ENCODE measurements around the gene TIAM2. TPM values are rescaled to one million over a fixed set of nuclear protein-coding genes. Genes with fewer than 3 reads are reported as not detected.
A peak's percentile ranks its signal among the peaks of the same experiment; 100 is the strongest.
"Not testable (repeated sequence)": the region's sequence is repeated elsewhere in the genome, so short reads cannot be mapped to it uniquely, and the experiment has no call there.

TIAM2 gene
- total RNA-seq, 1 donor from 2014 or later: 11.9 TPM

- no peak for ATAC-seq
- intact Hi-C loops (cut with micrococcal nuclease): no loop called here
These were observed 206.5 kb downstream of the TIAM2 start for GRCh38 chr6:155201461-155202226.

DNA sequence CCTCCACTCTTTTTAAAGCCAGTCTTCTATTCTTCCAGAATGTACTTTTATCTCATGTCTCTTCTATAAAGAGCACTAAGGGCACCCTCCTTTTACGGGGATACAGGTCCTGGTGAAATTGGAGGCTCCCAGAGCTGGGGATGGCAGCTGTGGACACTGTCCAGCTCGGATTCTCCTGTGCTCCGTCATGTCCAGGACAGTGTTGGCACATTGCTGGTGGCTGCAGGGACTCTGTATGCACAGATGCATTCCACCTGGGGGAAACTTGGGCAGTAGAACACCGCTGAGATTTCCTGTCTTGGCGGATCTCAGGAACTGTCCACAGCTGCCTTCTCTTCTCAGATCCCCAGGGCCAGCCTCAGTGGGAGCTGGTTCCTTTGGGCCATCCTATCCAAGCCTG lies 212.1 kb downstream of the TIAM2 start:
- ATAC-seq (no peak), DNase-seq (no peak)
- intact Hi-C loops (cut with micrococcal nuclease): no loop called here

More at GRCh38 chr6:155201461-155202226, 206.5 kb downstream of the TIAM2 start:
- no peak for DNase-seq

GRCh38 chr6:155212106-155212505 lies 217.0 kb downstream of the TIAM2 start:
- DNase-seq (no peak), ATAC-seq (no peak)
- intact Hi-C loops (cut with micrococcal nuclease): no loop called here

- ATAC-seq: no peak
- intact Hi-C loops (cut with micrococcal nuclease): no loop called here
- no peak for DNase-seq
These were observed 217.7 kb downstream of the TIAM2 start for GRCh38 chr6:155212616-155213380.

GRCh38 chr6:155213611-155214372 lies 218.7 kb downstream of the TIAM2 start:
- no peak for DNase-seq
- intact Hi-C loops (cut with micrococcal nuclease): no loop called here
- ATAC-seq: no peak

- intact Hi-C loops (cut with micrococcal nuclease): no loop called here
- no peak for ATAC-seq
- no peak for DNase-seq
These were observed 220.8 kb downstream of the TIAM2 start for GRCh38 chr6:155215906-155216305.

- no peak for ATAC-seq
- DNase-seq: no peak
- intact Hi-C loops (cut with micrococcal nuclease): no loop called here
These were observed 221.4 kb downstream of the TIAM2 start for GRCh38 chr6:155216312-155217046.

- ATAC-seq; intact Hi-C loops (cut with micrococcal nuclease); DNase-seq: not testable (repeated sequence)
These were observed 223.6 kb downstream of the TIAM2 start for GRCh38 chr6:155218711-155219110.

DNA sequence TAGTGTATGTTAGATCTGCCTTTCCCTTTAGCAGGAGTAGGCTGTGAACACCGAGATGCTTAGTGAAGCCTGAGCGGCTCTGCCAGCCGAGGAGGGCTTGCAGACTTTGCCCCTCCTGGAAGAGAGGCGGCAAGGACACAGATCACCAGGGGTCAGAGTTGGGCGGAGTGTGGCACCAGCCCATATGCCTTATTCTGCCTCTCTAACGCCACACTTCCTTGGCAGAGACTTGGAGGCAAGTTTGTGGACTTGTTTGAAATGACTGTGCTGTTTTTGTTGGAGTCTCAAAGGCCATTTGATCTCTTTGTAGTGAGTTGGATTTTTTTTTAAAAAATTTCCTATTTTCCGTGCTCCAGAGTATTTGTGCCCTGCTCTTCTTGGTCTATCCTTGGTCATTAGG lies 224.2 kb downstream of the TIAM2 start:
- DNase-seq (no peak), ATAC-seq (no peak)
- intact Hi-C loops (cut with micrococcal nuclease): no loop called here

DNA sequence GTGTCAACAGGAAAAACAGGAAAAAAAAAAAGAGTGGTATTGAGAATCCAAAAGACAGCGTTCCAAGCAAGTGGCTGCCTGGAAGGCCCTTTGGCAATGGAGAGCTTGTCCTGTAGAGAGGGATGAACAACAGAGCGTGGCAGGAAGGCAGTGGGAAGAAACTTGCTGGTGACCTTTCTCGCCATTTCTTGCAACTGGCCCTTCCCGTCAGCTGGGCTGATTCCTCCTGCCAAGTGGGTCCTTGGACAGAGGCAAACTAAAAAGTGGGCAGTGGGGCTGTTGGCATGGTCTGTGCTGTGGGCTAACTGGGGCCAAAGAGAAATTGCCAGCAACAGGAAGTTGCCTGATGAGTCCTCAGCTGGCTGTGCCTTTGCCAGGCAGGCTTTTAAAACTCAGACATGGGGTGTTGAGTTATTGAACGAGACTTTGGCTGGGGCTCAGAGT lies 224.8 kb downstream of the TIAM2 start:
- DNase-seq (no peak), ATAC-seq (peak; percentile 37)
- intact Hi-C loops (cut with micrococcal nuclease): no loop called here

DNA sequence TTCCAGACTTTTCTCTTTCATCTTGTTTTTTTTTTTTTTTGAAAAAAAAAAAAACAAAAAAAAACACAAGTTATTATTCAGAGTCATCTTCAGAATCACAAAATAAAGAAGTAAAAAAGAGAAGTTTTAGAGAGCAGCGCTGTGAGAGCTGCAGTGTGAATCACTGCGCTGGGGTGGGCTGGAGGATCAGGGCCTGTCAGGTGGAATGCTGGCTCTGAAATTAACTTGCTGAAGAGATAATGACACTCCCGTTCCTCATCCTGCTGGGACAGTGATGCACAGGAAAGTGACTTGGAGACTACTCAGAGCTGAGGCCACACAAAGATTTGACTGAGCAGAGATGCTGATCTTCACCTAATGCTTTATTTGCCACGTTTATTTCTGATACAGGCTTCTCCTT lies 226.0 kb downstream of the TIAM2 start:
- DNase-seq (no peak), ATAC-seq (no peak)
- intact Hi-C loops (cut with micrococcal nuclease): no loop called here

GRCh38 chr6:155222506-155222905 lies 227.4 kb downstream of the TIAM2 start:
- ATAC-seq (no peak), DNase-seq (no peak)
- intact Hi-C loops (cut with micrococcal nuclease): no loop called here

- DNase-seq (no peak), ATAC-seq (no peak)
- intact Hi-C loops (cut with micrococcal nuclease): no loop called here
These were observed 228.7 kb downstream of the TIAM2 start for GRCh38 chr6:155223646-155224451.

DNA sequence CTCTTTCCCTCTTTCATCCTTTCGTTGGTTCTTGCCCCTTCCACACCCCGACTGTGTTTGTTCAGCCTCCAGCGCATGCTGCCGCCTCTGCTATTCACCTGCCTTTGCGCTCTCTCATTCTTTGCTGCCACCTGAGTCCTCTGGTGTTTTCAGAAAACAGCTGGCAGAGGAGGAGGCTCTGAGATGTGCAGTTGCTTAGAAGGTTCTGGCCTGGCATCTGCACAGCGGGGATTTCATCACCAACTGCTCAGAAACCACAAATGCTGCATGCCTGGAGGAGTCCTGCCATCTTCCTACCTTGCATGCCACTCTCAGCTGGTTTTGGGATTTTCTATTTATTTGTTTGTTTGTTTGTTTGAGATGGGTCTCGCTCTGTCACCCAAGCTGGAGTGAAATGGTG lies 229.5 kb downstream of the TIAM2 start:
- no peak for ATAC-seq
- intact Hi-C loops (cut with micrococcal nuclease): no loop called here
- DNase-seq: no peak

- DNase-seq (no peak), ATAC-seq (no peak)
- intact Hi-C loops (cut with micrococcal nuclease): no loop called here
These were observed 231.9 kb downstream of the TIAM2 start for GRCh38 chr6:155227046-155227445.

DNA sequence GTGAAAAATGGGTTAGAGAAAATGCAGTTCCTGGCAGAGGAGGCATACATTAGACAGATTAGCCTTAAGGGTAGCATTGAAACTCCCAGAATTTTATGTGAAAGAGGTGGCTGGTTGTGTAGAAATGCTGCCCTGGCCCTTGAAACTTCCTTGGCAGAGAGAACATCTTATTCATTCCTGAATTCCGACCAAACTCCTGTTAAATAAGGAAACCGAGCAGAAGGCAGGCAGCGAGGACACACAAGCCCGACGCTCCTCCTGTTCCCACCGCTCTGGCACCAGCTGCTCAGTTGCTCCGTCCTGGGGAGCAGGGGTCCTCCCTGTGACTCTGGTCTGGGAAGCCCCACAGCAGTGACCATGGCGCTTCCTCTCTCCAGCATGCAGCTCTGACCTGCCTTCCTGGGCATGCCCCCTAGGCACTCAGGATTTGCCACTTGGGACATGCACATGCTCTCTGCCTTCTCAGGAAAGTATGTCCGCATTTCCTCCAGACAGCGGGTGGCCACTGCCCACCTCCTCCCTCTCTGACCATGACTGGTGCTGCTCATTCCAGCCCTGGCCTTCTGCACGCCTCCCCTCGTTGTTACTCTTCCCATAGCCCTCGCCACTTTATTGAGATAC lies 233.5 kb downstream of the TIAM2 start:
- intact Hi-C loops (cut with micrococcal nuclease): no loop called here
- DNase-seq (no peak), ATAC-seq (no peak)

DNA sequence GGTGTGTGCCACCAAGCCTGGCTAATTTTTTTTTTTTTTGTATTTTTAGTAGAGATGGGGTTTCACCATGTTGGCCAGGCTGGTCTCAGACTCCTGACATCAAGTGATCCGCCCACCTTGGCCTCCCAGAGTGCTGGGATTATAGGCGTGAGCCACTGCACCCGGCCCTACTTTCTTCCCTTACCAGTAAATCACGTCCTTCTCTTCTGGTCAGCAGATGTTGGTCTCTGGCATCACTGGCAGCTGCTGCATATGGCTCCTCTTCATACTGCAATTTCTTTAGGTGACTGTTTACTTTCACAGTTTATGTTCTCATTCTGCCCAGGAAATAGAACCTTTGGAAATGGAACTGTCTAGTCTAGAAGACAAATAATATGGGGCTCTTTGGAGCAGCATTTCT lies 235.9 kb downstream of the TIAM2 start:
- intact Hi-C loops (cut with micrococcal nuclease); DNase-seq; ATAC-seq: not testable (repeated sequence)

DNA sequence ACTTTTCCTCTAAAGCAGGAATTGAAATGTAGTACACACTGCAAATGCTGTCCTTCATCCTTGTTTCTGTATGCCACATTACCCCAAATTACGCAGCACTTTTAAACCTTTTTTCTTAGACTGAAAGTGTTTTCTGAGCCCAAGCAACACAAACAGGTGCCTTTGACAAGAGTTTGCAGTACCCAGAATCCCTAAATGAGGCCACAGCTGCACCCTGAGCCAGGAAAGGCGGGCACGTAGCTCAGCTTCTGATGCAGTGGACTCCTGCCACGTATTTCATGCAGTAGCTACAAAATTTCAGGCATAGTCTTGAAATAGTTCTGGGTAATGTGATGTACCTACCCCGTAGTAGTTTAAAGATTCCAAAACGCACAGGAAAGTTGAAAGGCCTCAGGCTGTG lies 237.7 kb downstream of the TIAM2 start:
- no peak for DNase-seq
- intact Hi-C loops (cut with micrococcal nuclease): no loop called here
- no peak for ATAC-seq

Data from left ventricle myocardium superior (tissue), 1 donor.